ENCODE measurements around the gene TTC34.
"Not testable (repeated sequence)": the region's sequence is repeated elsewhere in the genome, so short reads cannot be mapped to it uniquely, and the experiment has no call there.

- TF ChIP-seq EP300 (IDR thresholded peaks at IDR 0.05; ENCODE audit: borderline replicate concordance in 1 of 2, control insufficient read depth in 1 of 2, low read depth in 2 of 2, low read length in 2 of 2); HDAC6 (IDR thresholded peaks at IDR 0.05; ENCODE audit: unreplicated experiment); CHD2 (IDR thresholded peaks at IDR 0.05; ENCODE audit: borderline replicate concordance, low read depth, low read length): not testable (repeated sequence)
Measured at GRCh38 chr1:2653741-2654442, 147.6 kb downstream of the TTC34 start.

Data from GM12878 (cell line).